HCT116 (cell line): ENCODE measurements around the gene APOB. TPM values are rescaled to one million over a fixed set of nuclear protein-coding genes. Genes with fewer than 3 reads are reported as not detected.

Experiments
- ATAC-seq: fragments of 200-7000 bp; cut with Tn5 transposase; 2 replicates; pipeline ENCODE4 v1.9.1; 2020; ENCODE audit warnings: mild to moderate bottlenecking, moderate library complexity
- BruUV-seq: library from RNA; stranded (reverse); fragments of 400-500 nt; replicated peaks from 2 replicates; lab custom pipeline; 2021; lab: Mats Ljungman, UMichigan
- CTCF ChIA-PET: fragments of 300-600 bp; sonication (Branson Sonifier 250); formaldehyde crosslinking; loops from one replicate; lab custom pipeline; 2021; ENCODE audit warnings: antibody characterized with exemption; lab: Charles Lee
- POLR2A ChIA-PET: fragments of 300-600, 350-600 bp; sonication (Branson Sonifier 250); formaldehyde crosslinking; loops from one replicate; lab custom pipeline; 2021; ENCODE audit warnings: antibody characterized with exemption; lab: Charles Lee
- RAD21 ChIA-PET, 2 experiments: fragments of 300-600 bp; sonication (Branson Sonifier 250); formaldehyde crosslinking; loops; one replicate each; lab custom pipeline; 2023; ENCODE audit warnings: low total read pairs in 2 of 2; ENCODE audit not compliant: uncharacterized antibody in 2 of 2, unreplicated experiment in 2 of 2, low non-redundant PET in 1 of 2; lab: Charles Lee
- DNase-seq: peaks from one replicate; pipeline ENCODE4 v3.0.0-alpha.2; 2010; ENCODE audit warnings: low read depth, low spot score
- H2AFZ ChIP-seq: fragments of 200-600 bp; shearing (Covaris generic), sonication (generic); 2 replicates; pipeline ENCODE4 v1.6.1; 2017; ENCODE audit warnings: low read depth, mixed run types, mixed read lengths, antibody characterized with exemption, low read length; ENCODE audit not compliant: poor library complexity, severe bottlenecking
- H3K27ac ChIP-seq: 2 replicates; pipeline ENCODE4 v1.5.1; 2012; ENCODE audit warnings: low read depth, low read length
- H3K27me3 ChIP-seq: fragments of 200-600 bp; sonication (generic); 2 replicates; pipeline ENCODE4 v1.6.1; 2016; ENCODE audit warnings: mixed run types, low read length, mixed read lengths; ENCODE audit not compliant: insufficient read depth
- H3K36me3 ChIP-seq, 2 experiments: fragments of 200-500 bp in 1 of 2; fragments of 200-600 bp in 1 of 2; sonication (Bioruptor generic) in 1 of 2; sonication (generic) in 1 of 2; 2 replicates each; pipeline versions ENCODE4 v1.5.1 to v1.6.1; 2014 to 2016; ENCODE audit warnings: low read length in 2 of 2, inconsistent platforms in 1 of 2, mixed read lengths in 1 of 2, mixed run types in 1 of 2; ENCODE audit not compliant: insufficient read depth in 2 of 2, control insufficient read depth in 1 of 2
- H3K4me1 ChIP-seq, 2 experiments: fragments of 200-600 bp in 1 of 2; sonication (generic) in 1 of 2; 2 replicates each; pipeline versions ENCODE4 v1.5.1 to v1.6.1; 2012 to 2017; ENCODE audit warnings: low read length in 2 of 2, inconsistent platforms in 1 of 2, mild to moderate bottlenecking in 1 of 2, mixed read lengths in 1 of 2, mixed run types in 1 of 2, moderate library complexity in 1 of 2; ENCODE audit not compliant: insufficient read depth in 2 of 2, control insufficient read depth in 1 of 2
- H3K4me2 ChIP-seq: fragments of 200-600 bp; sonication (generic); 2 replicates; pipeline ENCODE4 v1.6.1; 2017; ENCODE audit warnings: mixed run types, low read length, mixed read lengths
- H3K4me3 ChIP-seq, 2 experiments: fragments of 200-600 bp in 1 of 2; sonication (generic) in 1 of 2; replicated peaks in 1 of 2; 2 replicates each; pipeline ENCODE4 v1.5.1; 2011 to 2016; ENCODE audit warnings: low read length in 2 of 2, control low read depth in 1 of 2, low read depth in 1 of 2, mild to moderate bottlenecking in 1 of 2, mixed read lengths in 1 of 2, mixed run types in 1 of 2
- H3K79me2 ChIP-seq: fragments of 200-600 bp; sonication (generic); 2 replicates; pipeline ENCODE4 v1.6.1; 2017; ENCODE audit warnings: mild to moderate bottlenecking, mixed run types, low read length, moderate library complexity, mixed read lengths; ENCODE audit not compliant: insufficient read depth
- H3K9ac ChIP-seq: fragments of 200-600 bp; sonication (generic); 2 replicates; pipeline ENCODE4 v1.6.1; 2016; ENCODE audit warnings: low read length, mixed read lengths
- H3K9me2 ChIP-seq: fragments of 200-600 bp; sonication (generic), shearing (Covaris generic); 2 replicates; pipeline ENCODE4 v1.6.1; 2017; ENCODE audit warnings: mixed run types, mild to moderate bottlenecking, moderate library complexity; ENCODE audit not compliant: insufficient read depth
- H3K9me3 ChIP-seq, 2 experiments: fragments of 200-500 bp in 1 of 2; fragments of 200-600 bp in 1 of 2; sonication (Bioruptor generic) in 1 of 2; sonication (generic) in 1 of 2; 2 replicates each; pipeline ENCODE4 v1.6.1; 2014 to 2017; ENCODE audit warnings: low read length in 2 of 2, mixed read lengths in 2 of 2, inconsistent platforms in 1 of 2, low read depth in 1 of 2, mild to moderate bottlenecking in 1 of 2, mixed run types in 1 of 2, moderate library complexity in 1 of 2; ENCODE audit not compliant: control insufficient read depth in 1 of 2, insufficient read depth in 1 of 2
- H4K20me1 ChIP-seq: fragments of 200-600 bp; sonication (generic), shearing (Covaris generic); 2 replicates; pipeline ENCODE4 v1.6.1; 2017; ENCODE audit warnings: mixed run types, mild to moderate bottlenecking, moderate library complexity; ENCODE audit not compliant: insufficient read depth
- CBX3 ChIP-seq: IDR thresholded peaks from 2 replicates; pipeline ENCODE4 v1.6.1; 2012; ENCODE audit warnings: low read depth
- CEBPB ChIP-seq: IDR thresholded peaks from 2 replicates; pipeline ENCODE4 v1.6.1; 2012; ENCODE audit warnings: low read depth
- ELF1 ChIP-seq: IDR thresholded peaks from 2 replicates; pipeline ENCODE4 v1.6.1; 2012; ENCODE audit warnings: low read depth, borderline replicate concordance
- EZH2 ChIP-seq: fragments of 200-600 bp; sonication (generic); IDR thresholded peaks from 2 replicates; pipeline ENCODE4 v1.6.1; 2017; ENCODE audit warnings: antibody characterized with exemption, mixed run types
- FOSL1 ChIP-seq: IDR thresholded peaks from 2 replicates; pipeline ENCODE4 v1.6.1; 2012; ENCODE audit warnings: low read depth
- JUND ChIP-seq: IDR thresholded peaks from 2 replicates; pipeline ENCODE4 v1.6.1; 2012
- POLR2AphosphoS5 ChIP-seq: IDR thresholded peaks from 2 replicates; pipeline ENCODE4 v1.6.1; 2011; ENCODE audit warnings: mild to moderate bottlenecking, low read depth, low read length, moderate library complexity
- RAD21 ChIP-seq: IDR thresholded peaks from 2 replicates; pipeline ENCODE4 v1.6.1; 2012; ENCODE audit warnings: low read depth, mild to moderate bottlenecking
- SIN3A ChIP-seq: IDR thresholded peaks from 2 replicates; pipeline ENCODE4 v1.6.1; 2012; ENCODE audit warnings: low read depth
- SP1 ChIP-seq: IDR thresholded peaks from 2 replicates; pipeline ENCODE4 v1.6.1; 2012; ENCODE audit warnings: low read depth
- ZNF274 ChIP-seq: fragments of 200-500 bp; sonication (Bioruptor generic); IDR thresholded peaks from 2 replicates; pipeline ENCODE4 v1.6.1; 2014; ENCODE audit warnings: mild to moderate bottlenecking, low read depth, low read length, inconsistent platforms
- intact Hi-C: fragments of 100-400 bp; cut with micrococcal nuclease; formaldehyde crosslinking; loops from 2 replicates; pipeline ENCODE4 v1.10.0; 2022
- total RNA-seq: library from RNA; stranded (reverse); gene quantifications from one replicate; pipeline ENCODE4 v1.2.1, GENCODE V29; 2021; ENCODE audit not compliant: unreplicated experiment
- TF ChIP-seq, protein P1 (sequence below), 3 experiments: fragments of 200-600 bp in 1 of 3; sonication (generic) in 1 of 3; IDR thresholded peaks in 2 of 3; conservative IDR thresholded peaks in 1 of 3; 2 replicates each; pipeline ENCODE4 v1.5.1; 2012 to 2017; ENCODE audit warnings: low read depth in 2 of 3, low read length in 2 of 3, antibody characterized with exemption in 1 of 3, borderline replicate concordance in 1 of 3, control low read depth in 1 of 3, mild to moderate bottlenecking in 1 of 3, mixed read lengths in 1 of 3, mixed run types in 1 of 3, moderate library complexity in 1 of 3; ENCODE audit not compliant: insufficient read depth in 1 of 3
- TF ChIP-seq, protein P2 (sequence below): IDR thresholded peaks from 2 replicates; pipeline ENCODE4 v1.6.1; 2011; ENCODE audit warnings: mild to moderate bottlenecking, low read length, moderate library complexity; ENCODE audit not compliant: insufficient replicate concordance; ENCODE audit errors: extremely low read depth

Gene APOB
- total RNA-seq, 1 experiment from 2014 or later, result 1.6 TPM

DNA sequence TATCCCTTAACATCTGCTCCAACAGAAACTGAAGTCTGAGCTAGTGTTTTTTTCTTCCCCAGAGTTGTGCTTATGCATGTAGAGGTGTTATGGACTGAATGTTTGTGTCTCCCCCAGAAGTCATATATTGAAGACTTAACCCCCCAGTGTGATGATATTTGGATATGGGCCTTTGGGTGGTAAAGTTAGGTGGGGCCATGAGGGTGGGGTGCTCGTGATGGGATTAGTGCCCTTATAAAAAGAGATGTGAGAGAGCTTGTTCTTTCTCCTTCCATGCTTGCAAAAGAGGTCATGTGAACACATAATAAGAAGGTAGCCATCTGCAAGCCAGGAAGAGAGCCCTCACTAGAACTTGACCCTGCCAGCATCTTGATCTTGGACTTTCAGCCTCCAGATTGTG, 34.4 kb upstream of the APOB start (continued):
- no peak for TF ChIP-seq FOSL1

DNA sequence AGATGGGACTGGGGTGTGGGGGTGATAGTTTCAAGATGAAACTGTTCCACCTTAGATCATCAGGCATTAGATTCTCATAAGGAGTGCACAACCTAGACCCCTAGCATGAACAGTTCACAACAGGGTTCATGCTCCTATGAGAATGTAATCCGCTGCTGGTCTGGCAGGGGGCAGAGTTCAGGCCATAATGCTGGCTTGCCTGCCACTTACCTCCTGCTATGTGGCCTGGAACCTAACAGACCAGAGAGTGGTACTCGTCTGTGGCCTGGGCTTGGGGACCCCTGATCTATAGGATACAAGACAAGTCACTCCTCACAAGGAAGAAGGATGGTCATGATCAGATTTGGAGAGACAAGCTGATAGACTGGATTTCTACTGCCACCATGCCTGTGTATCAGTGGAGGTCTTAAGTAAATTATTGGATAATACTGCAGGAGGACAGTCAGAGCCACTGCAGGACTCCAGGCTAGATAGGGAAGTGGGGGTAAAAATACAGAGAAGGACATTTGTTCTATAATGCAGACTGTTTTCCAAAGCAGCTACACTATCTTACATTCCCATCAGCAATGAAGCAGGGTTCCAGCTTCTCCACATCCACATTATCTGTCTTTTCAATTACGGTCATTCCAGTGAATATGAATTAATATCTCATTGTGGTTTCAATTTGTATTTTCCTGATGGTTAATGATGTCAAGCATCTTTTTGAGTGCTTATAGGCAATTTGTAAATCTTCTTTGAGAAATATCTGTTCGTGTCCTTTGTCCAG, 28.8 kb upstream of the APOB start:
- H2AFZ ChIP-seq, result no peak overlapping the region

More for the DNA sequence above, 28.8 kb upstream of the APOB start:
- intact Hi-C loops, result no loop called here
- Histone ChIP-seq H4K20me1 (no peaks in the 10 kb centered on the region), H3K4me3 (no peak overlapping the region), H3K9ac (no peak overlapping the region), H3K27ac (no peak overlapping the region), H3K9me2 (no peaks in the 10 kb centered on the region), H3K79me2 (no peaks in the 10 kb centered on the region), H3K36me3 (no peaks in the 10 kb centered on the region), H3K4me1 (no peaks in the 10 kb centered on the region), H3K9me3 (no peaks in the 10 kb centered on the region), H3K27me3 (peaks cover 3% of the 10 kb centered on the region; the same call in 1 of the 2 replicates), H3K4me2 (no peak overlapping the region)
- no TSS peak for BruUV-seq
- ATAC-seq (no peak), DNase-seq (no peak)
- ChIA-PET RAD21 (no interaction called here), POLR2A (no interaction called here), CTCF (no interaction called here)
- TF ChIP-seq EZH2, result no peak
- no peak for TF ChIP-seq CEBPB
- TF ChIP-seq, protein P1, sequence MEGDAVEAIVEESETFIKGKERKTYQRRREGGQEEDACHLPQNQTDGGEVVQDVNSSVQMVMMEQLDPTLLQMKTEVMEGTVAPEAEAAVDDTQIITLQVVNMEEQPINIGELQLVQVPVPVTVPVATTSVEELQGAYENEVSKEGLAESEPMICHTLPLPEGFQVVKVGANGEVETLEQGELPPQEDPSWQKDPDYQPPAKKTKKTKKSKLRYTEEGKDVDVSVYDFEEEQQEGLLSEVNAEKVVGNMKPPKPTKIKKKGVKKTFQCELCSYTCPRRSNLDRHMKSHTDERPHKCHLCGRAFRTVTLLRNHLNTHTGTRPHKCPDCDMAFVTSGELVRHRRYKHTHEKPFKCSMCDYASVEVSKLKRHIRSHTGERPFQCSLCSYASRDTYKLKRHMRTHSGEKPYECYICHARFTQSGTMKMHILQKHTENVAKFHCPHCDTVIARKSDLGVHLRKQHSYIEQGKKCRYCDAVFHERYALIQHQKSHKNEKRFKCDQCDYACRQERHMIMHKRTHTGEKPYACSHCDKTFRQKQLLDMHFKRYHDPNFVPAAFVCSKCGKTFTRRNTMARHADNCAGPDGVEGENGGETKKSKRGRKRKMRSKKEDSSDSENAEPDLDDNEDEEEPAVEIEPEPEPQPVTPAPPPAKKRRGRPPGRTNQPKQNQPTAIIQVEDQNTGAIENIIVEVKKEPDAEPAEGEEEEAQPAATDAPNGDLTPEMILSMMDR (IDR thresholded peaks at IDR 0.05 in 2 of 3, conservative IDR thresholded peaks at IDR 0.05 in 1 of 3; ENCODE audit: borderline replicate concordance in 1 of 3, insufficient read depth in 1 of 3, low read depth in 2 of 3, low read length in 2 of 3), result no peak
- no peak for TF ChIP-seq CBX3
- no peak for TF ChIP-seq SP1
- no peak for TF ChIP-seq JUND
- no peak for TF ChIP-seq SIN3A
- no peak for TF ChIP-seq RAD21
- no peak for TF ChIP-seq ELF1
- TF ChIP-seq POLR2AphosphoS5, result no peak
- no peak for TF ChIP-seq ZNF274
- TF ChIP-seq, protein P2, sequence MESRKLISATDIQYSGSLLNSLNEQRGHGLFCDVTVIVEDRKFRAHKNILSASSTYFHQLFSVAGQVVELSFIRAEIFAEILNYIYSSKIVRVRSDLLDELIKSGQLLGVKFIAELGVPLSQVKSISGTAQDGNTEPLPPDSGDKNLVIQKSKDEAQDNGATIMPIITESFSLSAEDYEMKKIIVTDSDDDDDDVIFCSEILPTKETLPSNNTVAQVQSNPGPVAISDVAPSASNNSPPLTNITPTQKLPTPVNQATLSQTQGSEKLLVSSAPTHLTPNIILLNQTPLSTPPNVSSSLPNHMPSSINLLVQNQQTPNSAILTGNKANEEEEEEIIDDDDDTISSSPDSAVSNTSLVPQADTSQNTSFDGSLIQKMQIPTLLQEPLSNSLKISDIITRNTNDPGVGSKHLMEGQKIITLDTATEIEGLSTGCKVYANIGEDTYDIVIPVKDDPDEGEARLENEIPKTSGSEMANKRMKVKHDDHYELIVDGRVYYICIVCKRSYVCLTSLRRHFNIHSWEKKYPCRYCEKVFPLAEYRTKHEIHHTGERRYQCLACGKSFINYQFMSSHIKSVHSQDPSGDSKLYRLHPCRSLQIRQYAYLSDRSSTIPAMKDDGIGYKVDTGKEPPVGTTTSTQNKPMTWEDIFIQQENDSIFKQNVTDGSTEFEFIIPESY, result no peak
